Measurements from ENCODE around the gene HERC4.

DNA sequence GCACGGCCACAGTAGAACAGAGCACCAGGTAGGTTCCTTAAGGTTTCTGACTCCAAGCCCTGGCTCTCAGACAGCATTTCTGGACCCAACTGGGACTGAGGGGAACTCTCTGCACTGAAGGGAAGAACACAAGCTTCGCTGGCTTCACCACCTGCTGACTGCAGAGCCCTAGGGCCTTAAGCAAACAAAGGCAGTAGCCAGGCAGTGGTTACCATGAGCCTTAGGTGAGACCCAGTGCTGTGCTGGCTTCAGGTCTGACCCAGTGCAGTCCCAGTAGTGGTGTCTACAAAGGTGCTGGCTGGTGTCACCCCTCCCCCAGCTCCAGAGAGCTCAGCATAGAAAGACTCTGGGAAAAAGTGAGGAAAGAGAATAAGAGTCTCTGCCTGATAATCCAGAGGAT is 131.2 kb downstream of the HERC4 start:
- TF ChIP-seq EZH2 (IDR thresholded peaks at IDR 0.05) (no peak), POLR2A (IDR thresholded peaks at IDR 0.05; ENCODE audit: borderline replicate concordance, extremely low read depth, insufficient read depth, insufficient read length) (no peak), ELF1 (IDR thresholded peaks at IDR 0.05; ENCODE audit: borderline replicate concordance, low read depth) (no peak), YY1 (IDR thresholded peaks at IDR 0.05; ENCODE audit: extremely low read depth, insufficient replicate concordance, low read depth, low read length) (no peak), ZNF274 (IDR thresholded peaks at IDR 0.05; ENCODE audit: low read depth, low read length) (no peak)
- TF ChIP-seq, protein P1, sequence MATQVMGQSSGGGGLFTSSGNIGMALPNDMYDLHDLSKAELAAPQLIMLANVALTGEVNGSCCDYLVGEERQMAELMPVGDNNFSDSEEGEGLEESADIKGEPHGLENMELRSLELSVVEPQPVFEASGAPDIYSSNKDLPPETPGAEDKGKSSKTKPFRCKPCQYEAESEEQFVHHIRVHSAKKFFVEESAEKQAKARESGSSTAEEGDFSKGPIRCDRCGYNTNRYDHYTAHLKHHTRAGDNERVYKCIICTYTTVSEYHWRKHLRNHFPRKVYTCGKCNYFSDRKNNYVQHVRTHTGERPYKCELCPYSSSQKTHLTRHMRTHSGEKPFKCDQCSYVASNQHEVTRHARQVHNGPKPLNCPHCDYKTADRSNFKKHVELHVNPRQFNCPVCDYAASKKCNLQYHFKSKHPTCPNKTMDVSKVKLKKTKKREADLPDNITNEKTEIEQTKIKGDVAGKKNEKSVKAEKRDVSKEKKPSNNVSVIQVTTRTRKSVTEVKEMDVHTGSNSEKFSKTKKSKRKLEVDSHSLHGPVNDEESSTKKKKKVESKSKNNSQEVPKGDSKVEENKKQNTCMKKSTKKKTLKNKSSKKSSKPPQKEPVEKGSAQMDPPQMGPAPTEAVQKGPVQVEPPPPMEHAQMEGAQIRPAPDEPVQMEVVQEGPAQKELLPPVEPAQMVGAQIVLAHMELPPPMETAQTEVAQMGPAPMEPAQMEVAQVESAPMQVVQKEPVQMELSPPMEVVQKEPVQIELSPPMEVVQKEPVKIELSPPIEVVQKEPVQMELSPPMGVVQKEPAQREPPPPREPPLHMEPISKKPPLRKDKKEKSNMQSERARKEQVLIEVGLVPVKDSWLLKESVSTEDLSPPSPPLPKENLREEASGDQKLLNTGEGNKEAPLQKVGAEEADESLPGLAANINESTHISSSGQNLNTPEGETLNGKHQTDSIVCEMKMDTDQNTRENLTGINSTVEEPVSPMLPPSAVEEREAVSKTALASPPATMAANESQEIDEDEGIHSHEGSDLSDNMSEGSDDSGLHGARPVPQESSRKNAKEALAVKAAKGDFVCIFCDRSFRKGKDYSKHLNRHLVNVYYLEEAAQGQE (IDR thresholded peaks at IDR 0.05; ENCODE audit: low read depth), result no peak
- TF ChIP-seq, protein P2, sequence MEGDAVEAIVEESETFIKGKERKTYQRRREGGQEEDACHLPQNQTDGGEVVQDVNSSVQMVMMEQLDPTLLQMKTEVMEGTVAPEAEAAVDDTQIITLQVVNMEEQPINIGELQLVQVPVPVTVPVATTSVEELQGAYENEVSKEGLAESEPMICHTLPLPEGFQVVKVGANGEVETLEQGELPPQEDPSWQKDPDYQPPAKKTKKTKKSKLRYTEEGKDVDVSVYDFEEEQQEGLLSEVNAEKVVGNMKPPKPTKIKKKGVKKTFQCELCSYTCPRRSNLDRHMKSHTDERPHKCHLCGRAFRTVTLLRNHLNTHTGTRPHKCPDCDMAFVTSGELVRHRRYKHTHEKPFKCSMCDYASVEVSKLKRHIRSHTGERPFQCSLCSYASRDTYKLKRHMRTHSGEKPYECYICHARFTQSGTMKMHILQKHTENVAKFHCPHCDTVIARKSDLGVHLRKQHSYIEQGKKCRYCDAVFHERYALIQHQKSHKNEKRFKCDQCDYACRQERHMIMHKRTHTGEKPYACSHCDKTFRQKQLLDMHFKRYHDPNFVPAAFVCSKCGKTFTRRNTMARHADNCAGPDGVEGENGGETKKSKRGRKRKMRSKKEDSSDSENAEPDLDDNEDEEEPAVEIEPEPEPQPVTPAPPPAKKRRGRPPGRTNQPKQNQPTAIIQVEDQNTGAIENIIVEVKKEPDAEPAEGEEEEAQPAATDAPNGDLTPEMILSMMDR (IDR thresholded peaks at IDR 0.05 in 2 of 3, conservative IDR thresholded peaks at IDR 0.05 in 1 of 3; ENCODE audit: borderline replicate concordance in 1 of 3, insufficient read depth in 1 of 3, low read depth in 2 of 3, low read length in 2 of 3), result no peak
